ENCODE results near the gene CARD10.

CARD10 gene

DNA sequence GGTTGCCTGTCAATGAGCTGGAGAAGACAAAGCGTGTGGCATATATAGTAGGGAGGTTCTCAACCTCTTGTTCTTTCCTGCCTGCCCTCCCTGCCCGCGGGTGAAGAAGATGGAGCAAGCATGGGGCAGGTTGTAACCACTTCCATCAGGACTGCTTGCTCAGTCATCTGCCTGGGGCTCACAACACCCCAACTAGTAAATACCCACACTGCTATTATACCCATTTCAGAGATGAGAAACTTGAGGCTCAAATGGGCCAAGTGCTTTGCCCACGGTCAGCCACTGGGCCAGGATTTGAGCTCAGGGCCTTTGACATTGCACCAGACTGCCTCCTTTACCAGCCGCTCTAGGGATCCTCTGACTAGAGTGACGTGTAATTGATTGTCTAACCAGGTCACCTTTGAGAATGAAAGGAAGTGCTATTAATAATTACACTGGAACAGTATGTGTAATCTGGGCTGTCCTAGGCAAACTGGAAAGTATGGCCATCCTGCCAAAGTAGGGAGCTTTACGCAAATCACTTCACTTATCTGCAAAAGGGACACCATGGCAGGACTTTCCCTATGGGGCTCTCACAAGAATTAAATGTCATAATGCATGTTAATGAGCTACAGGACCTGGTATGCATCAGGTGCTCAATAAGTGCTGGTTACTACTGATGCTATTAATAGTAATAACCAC, 38.2 kb upstream of the CARD10 start:
- no peak for TF ChIP-seq POLR2A (IDR thresholded peaks at IDR 0.05; ENCODE audit: extremely low read depth, insufficient read length)
- TF ChIP-seq, protein P1, sequence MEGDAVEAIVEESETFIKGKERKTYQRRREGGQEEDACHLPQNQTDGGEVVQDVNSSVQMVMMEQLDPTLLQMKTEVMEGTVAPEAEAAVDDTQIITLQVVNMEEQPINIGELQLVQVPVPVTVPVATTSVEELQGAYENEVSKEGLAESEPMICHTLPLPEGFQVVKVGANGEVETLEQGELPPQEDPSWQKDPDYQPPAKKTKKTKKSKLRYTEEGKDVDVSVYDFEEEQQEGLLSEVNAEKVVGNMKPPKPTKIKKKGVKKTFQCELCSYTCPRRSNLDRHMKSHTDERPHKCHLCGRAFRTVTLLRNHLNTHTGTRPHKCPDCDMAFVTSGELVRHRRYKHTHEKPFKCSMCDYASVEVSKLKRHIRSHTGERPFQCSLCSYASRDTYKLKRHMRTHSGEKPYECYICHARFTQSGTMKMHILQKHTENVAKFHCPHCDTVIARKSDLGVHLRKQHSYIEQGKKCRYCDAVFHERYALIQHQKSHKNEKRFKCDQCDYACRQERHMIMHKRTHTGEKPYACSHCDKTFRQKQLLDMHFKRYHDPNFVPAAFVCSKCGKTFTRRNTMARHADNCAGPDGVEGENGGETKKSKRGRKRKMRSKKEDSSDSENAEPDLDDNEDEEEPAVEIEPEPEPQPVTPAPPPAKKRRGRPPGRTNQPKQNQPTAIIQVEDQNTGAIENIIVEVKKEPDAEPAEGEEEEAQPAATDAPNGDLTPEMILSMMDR (IDR thresholded peaks at IDR 0.05; ENCODE audit: low read depth, low read length) = no peak
- TF ChIP-seq, protein P2, sequence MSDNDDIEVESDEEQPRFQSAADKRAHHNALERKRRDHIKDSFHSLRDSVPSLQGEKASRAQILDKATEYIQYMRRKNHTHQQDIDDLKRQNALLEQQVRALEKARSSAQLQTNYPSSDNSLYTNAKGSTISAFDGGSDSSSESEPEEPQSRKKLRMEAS (IDR thresholded peaks at IDR 0.05; ENCODE audit: low read depth, low read length) = no peak
- no peak for TF ChIP-seq MYC (IDR thresholded peaks at IDR 0.05; ENCODE audit: low read depth, low read length)
- H3K4me3 ChIP-seq (ENCODE audit: low read depth, low read length) = no peak overlapping the region
- no peak for DNase-seq (ENCODE audit: low read depth)

DNA sequence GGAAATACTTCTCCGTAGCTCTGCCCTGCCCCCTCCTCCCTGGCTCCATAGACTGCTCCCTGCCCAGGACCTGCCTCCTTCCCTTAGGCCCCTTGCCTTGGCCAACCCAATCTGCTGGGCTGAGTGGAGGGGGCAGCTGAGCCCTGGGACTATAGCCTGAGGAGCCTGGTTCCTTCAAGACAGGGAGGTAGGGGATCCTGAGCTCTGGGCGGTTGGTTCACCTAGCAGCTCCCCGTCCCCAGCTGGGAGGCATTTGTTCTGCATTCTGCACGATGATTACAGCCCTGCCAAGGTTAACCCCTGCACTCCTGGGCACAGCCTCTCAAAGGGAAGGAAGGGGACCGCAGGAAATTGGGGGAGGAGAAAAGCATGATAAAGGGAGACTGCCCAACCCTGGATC, 37.5 kb upstream of the CARD10 start:
- DNase-seq (ENCODE audit: low read depth) = no peak
- H3K4me3 ChIP-seq (ENCODE audit: low read depth, low read length) = no peak overlapping the region
- TF ChIP-seq, protein P1 (IDR thresholded peaks at IDR 0.05; ENCODE audit: low read depth, low read length) = no peak
- TF ChIP-seq POLR2A (IDR thresholded peaks at IDR 0.05; ENCODE audit: extremely low read depth, insufficient read length) = no peak
- TF ChIP-seq, protein P2 (IDR thresholded peaks at IDR 0.05; ENCODE audit: low read depth, low read length) = no peak
- TF ChIP-seq MYC (IDR thresholded peaks at IDR 0.05; ENCODE audit: low read depth, low read length) = no peak

DNA sequence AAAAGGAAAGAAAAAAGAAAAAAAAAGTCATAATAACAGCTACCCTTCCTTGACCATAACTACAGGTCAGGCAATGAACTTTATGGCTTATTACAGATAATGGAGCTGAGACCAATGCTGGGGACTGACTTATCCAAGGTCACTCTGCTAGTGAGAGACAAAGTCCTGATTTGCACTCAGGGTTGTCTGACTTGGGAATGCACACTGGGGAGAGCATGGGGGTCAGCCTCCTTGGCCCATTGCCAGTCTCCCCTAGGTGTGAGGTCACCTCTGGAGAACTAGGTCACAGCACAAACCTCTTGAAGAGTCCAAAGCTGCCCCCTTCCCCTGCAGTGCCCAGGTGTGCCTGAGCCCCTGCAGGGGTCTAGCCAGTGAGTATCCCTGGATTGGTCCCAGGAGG, 35.8 kb upstream of the CARD10 start:
- no peak for DNase-seq (ENCODE audit: low read depth)
- H3K4me3 ChIP-seq (ENCODE audit: low read depth, low read length) = no peak overlapping the region
- TF ChIP-seq, protein P1 (IDR thresholded peaks at IDR 0.05; ENCODE audit: low read depth, low read length) = no peak
- TF ChIP-seq, protein P2 (IDR thresholded peaks at IDR 0.05; ENCODE audit: low read depth, low read length) = no peak
- TF ChIP-seq MYC (IDR thresholded peaks at IDR 0.05; ENCODE audit: low read depth, low read length) (no peak), POLR2A (IDR thresholded peaks at IDR 0.05; ENCODE audit: extremely low read depth, insufficient read length) (no peak)

DNA sequence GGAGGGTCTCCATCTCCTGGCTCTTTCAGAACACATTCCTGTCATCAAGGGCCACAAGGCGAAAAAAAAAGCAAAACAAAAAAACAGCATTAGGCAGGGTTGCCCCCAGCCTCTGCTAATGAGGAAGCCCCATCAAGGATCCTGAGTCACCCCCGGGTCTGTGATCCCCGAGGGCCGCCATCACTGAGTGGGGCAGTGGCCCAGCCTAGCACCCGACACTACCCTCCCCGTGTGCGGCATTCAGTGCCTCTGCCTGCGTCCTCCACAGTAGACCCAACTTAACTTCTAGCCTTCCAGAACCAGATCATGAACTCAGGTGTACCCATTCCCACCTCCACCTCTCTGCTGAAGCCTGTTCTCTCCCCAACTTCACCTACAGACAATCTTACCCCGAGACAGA, 34.5 kb upstream of the CARD10 start:
- H3K4me3 ChIP-seq (ENCODE audit: low read depth, low read length) = no peak overlapping the region
- TF ChIP-seq POLR2A (IDR thresholded peaks at IDR 0.05; ENCODE audit: extremely low read depth, insufficient read length) (no peak), MYC (IDR thresholded peaks at IDR 0.05; ENCODE audit: low read depth, low read length) (no peak)
- TF ChIP-seq, protein P1 (IDR thresholded peaks at IDR 0.05; ENCODE audit: low read depth, low read length) = no peak
- TF ChIP-seq, protein P2 (IDR thresholded peaks at IDR 0.05; ENCODE audit: low read depth, low read length) = no peak
- no peak for DNase-seq (ENCODE audit: low read depth)

DNA sequence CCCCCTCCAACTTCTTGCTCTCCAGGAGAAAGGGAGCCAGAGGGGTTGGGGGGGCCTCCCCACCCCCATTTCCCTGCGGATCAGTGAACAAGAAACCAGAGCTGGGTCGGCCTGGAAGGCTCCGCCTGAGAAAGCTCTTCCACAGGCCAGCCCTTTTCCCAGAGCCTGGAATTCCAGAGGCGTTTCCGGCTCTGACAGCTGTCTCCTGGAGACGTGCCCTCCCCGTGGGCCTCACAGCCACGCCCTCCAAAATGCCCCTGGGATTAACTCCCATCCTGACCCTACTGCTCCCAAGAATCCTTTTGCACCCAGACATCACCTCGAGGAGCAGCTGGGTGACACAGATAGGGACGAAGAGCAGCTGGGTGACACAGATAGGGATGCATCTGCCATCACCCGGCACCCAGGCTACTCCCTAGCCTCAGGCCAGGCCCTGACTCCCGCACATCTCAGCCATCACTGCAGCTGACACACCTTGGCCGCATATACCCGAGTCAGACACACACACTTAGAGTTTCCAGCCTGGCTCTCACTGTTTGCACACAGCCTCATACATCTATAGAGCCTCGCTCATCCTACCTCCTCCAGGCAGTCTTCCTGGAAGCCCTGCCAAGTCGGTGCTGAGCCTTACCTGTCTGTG, 33.4 kb upstream of the CARD10 start:
- TF ChIP-seq, protein P2 (IDR thresholded peaks at IDR 0.05; ENCODE audit: low read depth, low read length) = no peak
- TF ChIP-seq POLR2A (IDR thresholded peaks at IDR 0.05; ENCODE audit: extremely low read depth, insufficient read length) = no peak
- TF ChIP-seq, protein P1 (IDR thresholded peaks at IDR 0.05; ENCODE audit: low read depth, low read length) = no peak
- TF ChIP-seq MYC (IDR thresholded peaks at IDR 0.05; ENCODE audit: low read depth, low read length) = no peak
- no peak for DNase-seq (ENCODE audit: low read depth)
- H3K4me3 ChIP-seq (ENCODE audit: low read depth, low read length) = no peak overlapping the region
